HepG2 (cell line): ENCODE data around the gene ARIH2. TPM values are rescaled to one million over a fixed set of nuclear protein-coding genes. Genes with fewer than 3 reads are reported as not detected.

Source experiments
- AHR ChIP-seq: IDR thresholded peaks from 2 replicates; pipeline ENCODE4 v1.6.1; 2018; ENCODE audit warnings: missing genetic modification reagents, missing compliant biosample characterization
- DMTF1 ChIP-seq: sonication (generic); formaldehyde crosslinking; IDR thresholded peaks from 2 replicates; pipeline ENCODE4 v1.4.0; 2020; ENCODE audit warnings: mild to moderate bottlenecking, missing genetic modification reagents
- ETS1 ChIP-seq: sonication (generic); formaldehyde crosslinking; IDR thresholded peaks from 2 replicates; pipeline ENCODE4 v1.4.0; 2020; ENCODE audit warnings: missing genetic modification reagents
- KAT2B ChIP-seq: fragments of 150-350 bp; IDR thresholded peaks from 2 replicates; pipeline ENCODE4 v1.6.1; 2014; ENCODE audit warnings: low read depth, low read length, borderline replicate concordance
- KDM3A ChIP-seq: IDR thresholded peaks from 2 replicates; pipeline ENCODE4 v1.6.1; 2018; ENCODE audit warnings: low read depth, missing compliant biosample characterization
- RBAK ChIP-seq: sonication (generic); formaldehyde crosslinking; IDR thresholded peaks from 2 replicates; pipeline ENCODE4 v1.5.1; 2020; ENCODE audit warnings: mild to moderate bottlenecking, missing genetic modification reagents
- SNAI1 ChIP-seq: sonication (generic); formaldehyde crosslinking; IDR thresholded peaks from 2 replicates; pipeline ENCODE4 v1.5.0; 2020; ENCODE audit warnings: mild to moderate bottlenecking, missing genetic modification reagents, borderline replicate concordance
- THAP8 ChIP-seq: sonication (generic); formaldehyde crosslinking; IDR thresholded peaks from 2 replicates; pipeline ENCODE4 v1.5.1; 2020; ENCODE audit warnings: missing genetic modification reagents, mild to moderate bottlenecking, borderline replicate concordance
- ZBTB37 ChIP-seq: sonication (generic); formaldehyde crosslinking; IDR thresholded peaks from 2 replicates; pipeline ENCODE4 v1.4.0; 2020; ENCODE audit warnings: mild to moderate bottlenecking, missing genetic modification reagents
- ZBTB40 ChIP-seq, 2 experiments: fragments of 450-650 bp in 1 of 2; sonication (generic) in 1 of 2; formaldehyde crosslinking in 1 of 2; IDR thresholded peaks; 2 replicates each; pipeline versions ENCODE4 v1.6.1 to v1.8.0; 2016 to 2022; ENCODE audit warnings: antibody characterized with exemption in 1 of 2, mild to moderate bottlenecking in 1 of 2, missing genetic modification reagents in 1 of 2
- ZC3H4 ChIP-seq: sonication (generic); formaldehyde crosslinking; IDR thresholded peaks from 2 replicates; pipeline ENCODE4 v1.4.0; 2020; ENCODE audit warnings: missing genetic modification reagents, borderline replicate concordance
- ZNF75D ChIP-seq: sonication (generic); formaldehyde crosslinking; IDR thresholded peaks from 2 replicates; pipeline ENCODE4 v1.8.1; 2023; ENCODE audit warnings: missing genetic modification reagents, mild to moderate bottlenecking, borderline replicate concordance
- polyA plus RNA-seq, 8 experiments: library from polyadenylated mRNA; depleted of rRNA in 3 of 8; stranded (reverse) in 7 of 8; unstranded in 1 of 8; fragments of >200 nt; fragmentation: Illumina TruSeq in 4 of 8; extraction: Trizol in 4 of 8; gene quantifications; 2 replicates each; pipeline versions ENCODE4 v1.2.1 to v1.2.3, GENCODE V29; 2011 to 2016; ENCODE audit warnings: low read depth in 4 of 8, missing spikeins in 1 of 8, mixed read lengths in 1 of 8; ENCODE audit not compliant: insufficient read depth in 1 of 8
- total RNA-seq, 5 experiments: library from RNA; depleted of rRNA; stranded (reverse); fragments of >200 nt; fragmentation: Illumina TruSeq; extraction: Trizol; gene quantifications; 2 replicates each; pipeline ENCODE4 v1.2.3, GENCODE V29; 2016; ENCODE audit warnings: low read depth in 1 of 5

ARIH2 gene
- total and polyA plus RNA-seq, 2 of the 13 experiments (the other 11 are each of a cell fraction or from before 2014, with no cell fraction given) = 64.8 to 83.3 TPM

- TF ChIP-seq ZBTB40 (IDR thresholded peaks at IDR 0.05) (no peak), ZBTB40 (CRISPR knock-in tag; IDR thresholded peaks at IDR 0.05) (no peak), ETS1 (no peak), KDM3A (0 out of 2 replicates have a peak, but pooled peaks have one; percentile 51), ZNF75D (CRISPR knock-in tag) (no peak), ZBTB37 (CRISPR knock-in tag) (peak; percentile 43; the same call in 1 of the 2 replicates), AHR (no peak), RBAK (CRISPR knock-in tag) (no peak), THAP8 (no peak), ZC3H4 (CRISPR knock-in tag) (no peak), DMTF1 (CRISPR knock-in tag) (no peak), KAT2B (no peak), SNAI1 (CRISPR knock-in tag) (no peak)
These were observed 20.9 kb upstream of the ARIH2 start (continued) for GRCh38 chr3:48897460-48898376.
